BLaER1 treated with 17β-estradiol and CSF1 and Interleukin-3, amounts not matched to agents 10 nM and 100 nM (cell line): ENCODE data around the gene AKAP14.
"Not testable (repeated sequence)": the region's sequence is repeated elsewhere in the genome, so short reads cannot be mapped to it uniquely, and the experiment has no call there.

Experiments
- H3K27ac ChIP-seq, 11 experiments: shearing (Covaris generic); formaldehyde crosslinking; 2 replicates each; pipeline ENCODE4 v1.8.1; 2022
- H3K27me3 ChIP-seq, 11 experiments: shearing (Covaris generic); formaldehyde crosslinking; 2 replicates each; pipeline ENCODE4 v1.8.1; 2022
- H3K36me3 ChIP-seq, 11 experiments: shearing (Covaris generic); formaldehyde crosslinking; 2 replicates each; pipeline ENCODE4 v1.8.1; 2022
- H3K4me1 ChIP-seq, 10 experiments: shearing (Covaris generic); formaldehyde crosslinking; 2 replicates each; pipeline ENCODE4 v1.8.1; 2022
- H3K4me2 ChIP-seq, 11 experiments: shearing (Covaris generic); formaldehyde crosslinking; 2 replicates each; pipeline ENCODE4 v1.8.1; 2022
- H3K4me3 ChIP-seq, 10 experiments: shearing (Covaris generic); formaldehyde crosslinking; 2 replicates each; pipeline ENCODE4 v1.8.1; 2022
- H3K9ac ChIP-seq, 11 experiments: shearing (Covaris generic); formaldehyde crosslinking; 2 replicates each; pipeline ENCODE4 v1.8.1; 2022
- H3K9me3 ChIP-seq, 11 experiments: shearing (Covaris generic); formaldehyde crosslinking; replicated peaks in 1 of 11; 2 replicates each; pipeline ENCODE4 v1.8.1; 2022
- H4K20me1 ChIP-seq, 11 experiments: shearing (Covaris generic); formaldehyde crosslinking; 2 replicates each; pipeline ENCODE4 v1.8.1; 2022
- Cebpa-rat ChIP-seq, 11 experiments: shearing (Covaris generic); IDR thresholded peaks; 2 replicates each; pipeline ENCODE4 v1.8.1; 2022

AKAP14 gene

GRCh38 chrX:119900976-119901375 is 5.3 kb downstream of the AKAP14 start:
- no peaks in the 10 kb centered on the region for H3K36me3 ChIP-seq
- H3K27me3 ChIP-seq = no peaks in the 10 kb centered on the region
- H3K9ac ChIP-seq = no peak overlapping the region
- H4K20me1 ChIP-seq = no peaks in the 10 kb centered on the region
- H3K27ac ChIP-seq = no peak overlapping the region
- H3K4me1 ChIP-seq = peaks cover 0 to 15% (median 0%) of the 10 kb centered on the region in 10 experiments; a peak in 5 of 20 replicates
- TF ChIP-seq Cebpa-rat (IDR thresholded peaks at IDR 0.05) = no peak
- H3K4me3 ChIP-seq = no peak overlapping the region
- no peaks in the 10 kb centered on the region for H3K9me3 ChIP-seq
- H3K4me2 ChIP-seq = no peak overlapping the region

GRCh38 chrX:119916310-119916709 is 20.6 kb downstream of the AKAP14 start:
- TF ChIP-seq Cebpa-rat (IDR thresholded peaks at IDR 0.05) = no peak
- Histone ChIP-seq H3K4me1 (no peaks in the 10 kb centered on the region), H3K4me3 (no peak overlapping the region), H3K4me2 (no peak overlapping the region), H3K36me3 (no peaks in the 10 kb centered on the region), H3K27ac (no peak overlapping the region), H3K9me3 (no peaks in the 10 kb centered on the region), H3K9ac (no peak overlapping the region), H4K20me1 (no peaks in the 10 kb centered on the region), H3K27me3 (no peaks in the 10 kb centered on the region)

- H3K9ac ChIP-seq = no peak overlapping the region
- no peaks in the 10 kb centered on the region for H3K27me3 ChIP-seq
- TF ChIP-seq Cebpa-rat (IDR thresholded peaks at IDR 0.05) = no peak
- H3K36me3 ChIP-seq = 0 out of 22 replicates have a peak, but pooled peaks cover 0 to 7% (median 0%) of the 10 kb centered on the region in 11 experiments
- no peaks in the 10 kb centered on the region for H3K4me1 ChIP-seq
- no peak overlapping the region for H3K27ac ChIP-seq
- no peaks in the 10 kb centered on the region for H3K9me3 ChIP-seq
- H3K4me2 ChIP-seq = no peak overlapping the region
- no peaks in the 10 kb centered on the region for H4K20me1 ChIP-seq
- no peak overlapping the region for H3K4me3 ChIP-seq
Observed at GRCh38 chrX:119917877-119918276, 22.2 kb downstream of the AKAP14 start.

DNA sequence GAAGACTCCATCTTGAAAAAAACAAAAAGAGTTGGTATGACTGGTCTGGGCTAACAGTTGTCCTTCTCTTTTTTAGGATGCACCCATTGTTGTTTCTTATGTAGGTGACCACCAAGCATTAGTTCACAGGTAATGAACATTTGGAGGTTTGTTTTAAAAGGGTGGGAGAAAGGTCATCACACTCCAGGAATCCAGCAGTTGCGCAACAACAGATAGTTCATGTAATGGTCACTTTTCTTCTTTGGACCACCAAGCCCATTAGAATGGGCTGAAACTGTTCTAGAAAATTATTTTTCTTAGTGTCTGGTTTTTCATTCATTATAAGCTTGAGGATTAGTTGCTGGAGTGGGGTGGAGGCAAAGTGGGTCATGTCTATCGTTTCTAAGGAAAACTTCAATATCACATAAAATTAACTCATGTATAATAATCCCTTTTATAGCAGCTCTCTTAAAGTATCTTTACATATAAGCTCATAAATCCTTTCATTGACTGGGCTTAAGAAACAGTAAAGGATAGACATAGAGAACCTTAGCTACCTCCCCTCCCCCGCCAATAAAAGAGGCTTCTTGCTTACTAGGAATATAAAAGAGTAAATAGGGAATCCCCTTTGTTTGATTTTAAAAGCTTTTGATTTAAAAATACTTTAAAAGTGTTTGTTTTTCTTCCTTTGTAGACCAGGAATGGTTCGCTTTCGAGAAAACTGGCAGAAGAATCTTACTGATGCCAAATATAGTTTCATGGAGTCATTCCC is 24.3 kb downstream of the AKAP14 start:
- peak in 7 of 11 experiments; percentile 52 to 86 (median 66); a peak in 9 of 22 replicates for TF ChIP-seq Cebpa-rat (IDR thresholded peaks at IDR 0.05)
- no peak overlapping the region for H3K27ac ChIP-seq
- H3K4me2 ChIP-seq = no peak overlapping the region
- H3K9me3 ChIP-seq = no peaks in the 10 kb centered on the region
- H3K36me3 ChIP-seq = peaks cover 0 to 18% (median 0%) of the 10 kb centered on the region in 11 experiments; a peak in 6 of 22 replicates
- H4K20me1 ChIP-seq = no peaks in the 10 kb centered on the region
- H3K4me1 ChIP-seq = no peaks in the 10 kb centered on the region
- H3K9ac ChIP-seq = no peak overlapping the region
- no peaks in the 10 kb centered on the region for H3K27me3 ChIP-seq
- no peak overlapping the region for H3K4me3 ChIP-seq

GRCh38 chrX:119922391-119922790 is 26.7 kb downstream of the AKAP14 start:
- H3K9ac ChIP-seq, H3K9me3 ChIP-seq, H3K4me3 ChIP-seq, H3K4me2 ChIP-seq, H3K4me1 ChIP-seq, H3K27ac ChIP-seq, H4K20me1 ChIP-seq, H3K27me3 ChIP-seq: not testable (repeated sequence)
- peaks cover 0 to 31% (median 9%) of the 10 kb centered on the region in 11 experiments; a peak in 11 of 22 replicates for H3K36me3 ChIP-seq

DNA sequence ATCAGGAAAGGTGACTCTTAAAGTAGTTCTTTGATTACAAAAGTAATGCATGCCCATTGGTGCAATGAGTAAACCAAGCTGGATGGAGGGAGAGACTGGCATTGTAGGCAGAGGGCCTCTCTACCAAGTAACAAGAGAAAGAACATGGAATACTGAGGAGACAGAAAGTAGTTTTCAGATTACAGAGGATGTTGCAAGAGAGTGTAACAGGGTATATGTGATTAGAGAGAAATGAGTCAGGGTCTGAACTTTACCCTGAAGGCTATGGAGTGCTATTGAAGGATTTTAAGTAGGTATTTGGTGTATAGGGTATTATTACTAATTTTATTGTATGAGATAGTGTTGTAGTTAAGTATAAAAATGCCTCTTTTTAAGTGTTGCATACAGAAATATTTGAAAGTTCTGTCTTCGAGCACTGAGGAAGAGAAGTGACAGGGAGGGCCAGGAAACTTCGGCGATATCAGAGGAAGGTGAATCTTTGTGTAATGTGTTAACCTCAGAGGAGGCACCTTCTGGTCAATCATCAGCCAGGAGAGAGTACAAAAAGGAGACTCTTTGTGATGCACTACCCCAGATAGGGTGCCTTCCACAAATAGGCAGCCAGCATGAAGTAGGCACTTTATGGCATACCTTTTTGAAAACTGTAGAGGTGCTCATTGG is 39.7 kb downstream of the AKAP14 start:
- Histone ChIP-seq H3K4me2 (no peak overlapping the region), H3K4me1 (no peaks in the 10 kb centered on the region), H3K27me3 (no peaks in the 10 kb centered on the region), H3K9ac (no peak overlapping the region), H3K36me3 (peaks cover 24 to 76% (median 49%) of the 10 kb centered on the region in 11 experiments; a peak in 20 of 22 replicates), H3K4me3 (no peak overlapping the region), H3K27ac (no peak overlapping the region), H3K9me3 (no peaks in the 10 kb centered on the region), H4K20me1 (no peaks in the 10 kb centered on the region)
- TF ChIP-seq Cebpa-rat (IDR thresholded peaks at IDR 0.05) = no peak

DNA sequence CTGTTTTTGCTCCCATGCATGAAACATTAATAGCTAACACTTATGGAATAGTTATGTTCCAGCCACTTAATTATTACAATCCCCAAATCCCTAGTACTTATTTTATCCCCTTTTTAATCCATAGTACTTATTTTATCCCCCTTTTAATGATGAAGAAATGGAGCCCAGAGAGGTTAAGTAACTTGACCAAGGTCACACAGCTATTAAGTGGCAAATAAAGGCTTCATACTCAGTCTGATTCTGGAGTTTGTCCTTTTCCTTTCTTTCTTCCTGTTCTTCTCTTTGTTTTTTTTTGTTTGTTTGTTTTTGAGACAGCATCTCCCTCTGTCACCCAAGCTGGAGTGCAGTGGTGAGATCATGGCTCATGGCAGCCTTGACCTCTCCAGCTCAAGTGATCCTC is 45.6 kb downstream of the AKAP14 start:
- Histone ChIP-seq H3K9me3 (peaks cover 0 to 6% (median 0%) of the 10 kb centered on the region in 11 experiments; a peak in 2 of 22 replicates), H3K9ac (peak overlapping the region in 3 of 11 experiments; percentile 28 to 91 (median 86); a peak in 1 of 22 replicates), H3K36me3 (peaks cover 0 to 17% (median 5%) of the 10 kb centered on the region in 11 experiments; a peak in 8 of 22 replicates), H4K20me1 (no peaks in the 10 kb centered on the region), H3K27me3 (no peaks in the 10 kb centered on the region), H3K4me2 (peak overlapping the region; percentile 61 to 82 (median 74); a peak in 16 of 22 replicates), H3K4me3 (no peak overlapping the region; a peak in 1 of 20 replicates), H3K27ac (no peak overlapping the region), H3K4me1 (peaks cover 9 to 13% (median 11%) of the 10 kb centered on the region in 10 experiments)
- no peak for TF ChIP-seq Cebpa-rat (IDR thresholded peaks at IDR 0.05)

DNA sequence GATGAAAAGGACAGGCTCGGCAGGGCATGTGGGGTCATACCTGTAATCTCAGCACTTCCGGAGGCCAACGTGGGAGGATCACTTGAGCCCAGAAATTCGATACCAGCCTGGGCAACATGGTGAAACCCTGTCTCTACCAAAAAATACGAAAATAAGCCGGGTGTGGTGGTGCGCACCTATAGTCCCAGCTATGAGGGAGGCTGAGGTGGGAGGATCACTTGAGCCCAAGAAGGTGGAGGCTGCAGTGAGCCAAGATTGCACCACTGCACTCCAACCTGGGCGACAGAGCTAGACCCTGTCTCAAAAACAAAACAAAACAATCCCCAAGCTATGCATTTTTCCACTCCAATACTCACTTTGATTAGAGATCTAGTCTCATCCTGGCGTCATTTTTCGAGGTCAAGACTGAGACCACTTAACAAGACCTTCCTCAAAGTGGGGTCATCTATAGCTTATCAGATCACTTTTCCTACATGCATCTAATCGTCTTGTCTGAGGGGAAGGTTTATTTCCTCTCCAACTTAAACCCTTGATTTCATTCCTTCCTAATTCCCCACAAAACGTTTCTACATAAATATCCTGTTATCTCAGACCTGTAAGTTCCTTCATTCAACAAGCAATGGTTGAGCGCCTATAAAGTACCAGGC is 46.6 kb downstream of the AKAP14 start:
- TF ChIP-seq Cebpa-rat (IDR thresholded peaks at IDR 0.05) = no peak
- H3K27me3 ChIP-seq = no peaks in the 10 kb centered on the region
- H3K27ac ChIP-seq = peak overlapping the region; percentile 64 to 89 (median 82); a peak in 20 of 22 replicates
- no peaks in the 10 kb centered on the region for H4K20me1 ChIP-seq
- peak overlapping the region; percentile 57 to 78 (median 74) for H3K4me3 ChIP-seq
- peaks cover 0 to 6% (median 0%) of the 10 kb centered on the region in 11 experiments; a peak in 2 of 22 replicates for H3K9me3 ChIP-seq
- H3K36me3 ChIP-seq = peaks cover 0 to 9% (median 5%) of the 10 kb centered on the region in 11 experiments; a peak in 4 of 22 replicates
- H3K4me2 ChIP-seq = peak overlapping the region; percentile 61 to 82 (median 74)
- peak overlapping the region; percentile 79 to 91 (median 86) for H3K9ac ChIP-seq
- H3K4me1 ChIP-seq = peaks cover 9 to 13% (median 11%) of the 10 kb centered on the region in 10 experiments

DNA sequence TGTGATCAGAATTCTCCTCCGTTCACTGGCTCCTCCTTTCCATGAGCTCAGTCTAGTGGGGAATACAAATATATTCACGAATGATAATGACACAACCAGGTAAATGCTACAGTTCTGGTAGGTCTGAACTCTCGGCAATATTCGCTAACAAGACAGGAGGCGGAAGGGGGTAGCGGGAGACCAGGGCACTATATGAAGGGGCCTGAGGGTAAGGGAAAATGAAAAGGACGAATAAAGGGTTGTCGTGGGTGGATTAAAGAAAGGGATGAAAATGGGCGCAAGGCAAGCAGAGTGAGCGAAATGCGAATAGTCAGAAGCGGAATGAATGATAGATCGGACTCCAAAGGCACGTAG is 47.1 kb downstream of the AKAP14 start:
- peak overlapping the region; percentile 64 to 89 (median 82) for H3K27ac ChIP-seq
- peak overlapping the region; percentile 61 to 82 (median 74) for H3K4me2 ChIP-seq
- TF ChIP-seq Cebpa-rat (IDR thresholded peaks at IDR 0.05) = no peak
- no peaks in the 10 kb centered on the region for H4K20me1 ChIP-seq
- H3K27me3 ChIP-seq = no peaks in the 10 kb centered on the region
- H3K4me1 ChIP-seq = peaks cover 9 to 13% (median 11%) of the 10 kb centered on the region in 10 experiments
- peaks cover 0 to 4% (median under 1%) of the 10 kb centered on the region in 11 experiments; a peak in 3 of 22 replicates for H3K36me3 ChIP-seq
- H3K9me3 ChIP-seq = peaks cover 0 to 6% (median 0%) of the 10 kb centered on the region in 11 experiments; a peak in 2 of 22 replicates
- peak overlapping the region; percentile 57 to 78 (median 74) for H3K4me3 ChIP-seq
- peak overlapping the region; percentile 79 to 91 (median 86) for H3K9ac ChIP-seq
